Esophagus squamous epithelium (tissue), 4 donors: ENCODE data around the gene MLKL.

Experiments used
- CTCF ChIP-seq, 6 experiments: fragments of 450-650 bp in 4 of 6; fragments of 200-600 bp in 2 of 6; sonication (generic) in 2 of 6; IDR thresholded peaks; one replicate each; pipeline ENCODE4 v1.5.1; 2016 to 2019; ENCODE audit warnings: antibody characterized with exemption in 6 of 6, mild to moderate bottlenecking in 4 of 6, moderate library complexity in 4 of 6
- POLR2A ChIP-seq, 4 donors: fragments of 450-650 bp; IDR thresholded peaks; one replicate each; pipeline ENCODE4 v1.6.1; 2017; ENCODE audit warnings: antibody characterized with exemption in 4 of 4, mild to moderate bottlenecking in 4 of 4, moderate library complexity in 3 of 4

- TF ChIP-seq CTCF (IDR thresholded peaks at IDR 0.05) (no peak), POLR2A (IDR thresholded peaks at IDR 0.05) (peak in 3 of 4 donors; percentile 39 to 61 (median 42))
Measured at GRCh38 chr16:74666425-74667254, 34.0 kb downstream of the MLKL start, which contains the start of gene RFWD3.
